ENCODE data around the gene NEO1.

DNA sequence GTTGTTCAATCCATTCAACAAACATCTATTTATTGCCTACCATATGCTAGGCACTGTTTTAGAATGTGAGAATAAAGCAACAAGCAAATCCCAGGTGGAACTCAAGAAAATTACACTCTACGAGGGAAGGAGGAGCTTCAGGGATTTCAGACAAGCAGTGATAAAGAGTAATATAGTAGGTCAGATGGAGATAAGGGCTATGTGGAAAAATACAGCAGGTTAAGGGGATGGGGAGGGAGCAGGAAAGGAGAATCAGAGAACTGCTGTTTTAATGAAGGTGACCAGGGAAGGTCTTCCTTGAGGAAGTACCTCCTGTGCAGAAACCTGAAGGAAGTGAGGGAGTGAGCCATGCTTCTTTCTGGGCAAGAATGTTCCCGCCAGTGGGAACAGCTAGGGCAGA, 47.2 kb upstream of the NEO1 start:
- TF ChIP-seq RNF2 (conservative IDR thresholded peaks at IDR 0.05; ENCODE audit: low read depth) (no peak), BRCA1 (CRISPR knock-in tag; IDR thresholded peaks at IDR 0.05) (no peak), TAF1 (CRISPR knock-in tag; IDR thresholded peaks at IDR 0.05) (no peak), PAF1 (CRISPR knock-in tag; IDR thresholded peaks at IDR 0.05) (no peak), JUNB (CRISPR knock-in tag; IDR thresholded peaks at IDR 0.05; ENCODE audit: borderline replicate concordance) (no peak), ZNF205 (CRISPR knock-in tag; IDR thresholded peaks at IDR 0.05) (no peak), EP300 (IDR thresholded peaks at IDR 0.05; ENCODE audit: low read depth in 2 of 2, low read length in 2 of 2) (no peak), EP300 (CRISPR knock-in tag; IDR thresholded peaks at IDR 0.05; ENCODE audit: borderline replicate concordance) (no peak), POLR2A (IDR thresholded peaks at IDR 0.05; ENCODE audit: insufficient read depth in 1 of 2, low read depth in 2 of 2, low read length in 2 of 2) (no peak)
- TF ChIP-seq, protein P1, sequence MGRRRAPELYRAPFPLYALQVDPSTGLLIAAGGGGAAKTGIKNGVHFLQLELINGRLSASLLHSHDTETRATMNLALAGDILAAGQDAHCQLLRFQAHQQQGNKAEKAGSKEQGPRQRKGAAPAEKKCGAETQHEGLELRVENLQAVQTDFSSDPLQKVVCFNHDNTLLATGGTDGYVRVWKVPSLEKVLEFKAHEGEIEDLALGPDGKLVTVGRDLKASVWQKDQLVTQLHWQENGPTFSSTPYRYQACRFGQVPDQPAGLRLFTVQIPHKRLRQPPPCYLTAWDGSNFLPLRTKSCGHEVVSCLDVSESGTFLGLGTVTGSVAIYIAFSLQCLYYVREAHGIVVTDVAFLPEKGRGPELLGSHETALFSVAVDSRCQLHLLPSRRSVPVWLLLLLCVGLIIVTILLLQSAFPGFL (CRISPR knock-in tag; IDR thresholded peaks at IDR 0.05), result no peak
